HG03095 (cell line): ENCODE measurements around the gene CALB2.

ENCODE experiments used
- ATAC-seq: cut with Tn5 transposase; IDR thresholded peaks from one replicate; pipeline ENCODE4 v1.9.1; 2021; ENCODE audit warnings: moderate library complexity; ENCODE audit not compliant: unreplicated experiment

The CALB2 gene

DNA sequence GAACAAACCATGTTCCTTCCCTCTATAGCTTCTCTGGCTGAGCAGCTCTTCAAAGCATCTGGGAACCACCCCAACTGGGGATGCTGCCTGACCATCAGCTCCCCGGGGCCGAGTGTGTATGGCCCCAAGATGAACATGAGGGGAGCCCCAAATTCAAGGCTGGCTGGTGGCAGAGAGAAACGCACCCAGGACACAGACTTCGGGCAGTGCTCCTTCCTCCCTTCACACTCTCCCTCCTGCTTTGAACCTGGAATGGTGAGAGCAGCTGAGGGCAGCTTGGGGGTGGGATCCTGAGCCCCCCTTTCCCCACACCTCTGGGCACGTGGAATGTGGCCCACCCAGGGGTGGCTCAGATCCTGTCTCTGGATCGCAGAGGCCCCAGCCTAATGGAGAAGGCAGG is 66.1 kb downstream of the CALB2 start:
- ATAC-seq: no peak

GRCh38 chr16:71425746-71426068 is 67.2 kb downstream of the CALB2 start:
- no peak for ATAC-seq

DNA sequence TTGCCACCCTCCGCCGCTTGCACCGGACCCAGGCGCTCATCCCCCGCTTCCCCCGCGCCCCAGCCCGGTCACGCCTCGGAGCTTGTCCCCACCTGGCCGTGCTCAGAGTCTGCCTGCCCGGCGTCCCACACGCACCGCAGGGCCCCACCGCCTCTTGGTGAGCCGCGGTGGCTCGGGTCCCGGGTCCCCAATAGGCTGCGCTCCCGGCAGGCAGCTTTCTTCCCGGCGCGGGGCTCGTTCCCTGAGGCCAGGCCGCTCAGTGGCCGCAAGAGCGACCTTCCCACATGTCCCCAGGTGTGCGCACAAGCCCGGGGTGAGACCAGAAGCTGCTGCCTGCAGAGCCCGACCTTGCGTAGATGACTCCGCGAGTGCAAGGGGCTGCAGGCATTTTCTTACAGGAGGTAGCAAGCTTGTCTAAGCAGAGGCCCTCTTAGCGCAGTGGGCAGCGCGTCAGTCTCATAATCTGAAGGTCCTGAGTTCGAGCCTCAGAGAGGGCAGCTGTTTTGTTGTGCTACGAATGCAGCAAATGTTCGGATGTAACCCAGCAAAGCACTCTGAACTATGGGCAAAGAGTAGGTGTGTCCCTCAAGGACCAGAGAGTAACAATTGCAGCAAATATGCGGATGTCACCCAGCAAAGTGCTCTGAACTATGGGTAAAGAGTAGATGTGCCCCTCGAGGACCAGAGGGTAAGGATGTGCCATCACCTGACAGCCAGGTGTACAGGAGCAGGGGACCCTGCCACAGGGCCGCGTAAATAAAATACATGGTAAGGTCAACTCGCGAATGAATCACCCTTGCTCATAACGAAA is 67.8 kb downstream of the CALB2 start:
- ATAC-seq: no peak

- no peak for ATAC-seq
Measured at GRCh38 chr16:71426880-71427615, 68.5 kb downstream of the CALB2 start.

DNA sequence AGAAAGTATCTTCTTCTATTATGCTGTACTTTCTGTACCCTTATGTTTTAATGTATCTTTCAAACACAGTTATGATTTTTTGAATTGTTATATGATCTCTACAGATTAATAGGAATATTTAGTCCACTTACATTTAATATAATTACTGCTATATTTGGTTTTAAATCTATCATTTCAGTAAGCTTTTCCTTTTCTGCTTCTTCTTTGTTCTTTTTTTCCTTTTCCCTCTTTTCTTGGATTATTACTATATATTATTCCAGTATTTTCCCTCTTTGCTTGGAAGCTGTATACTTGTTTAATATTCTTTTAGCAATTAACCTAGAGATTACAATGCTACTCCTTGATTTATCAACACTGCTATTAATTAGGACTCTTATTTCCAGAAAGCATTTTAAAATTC is 69.9 kb downstream of the CALB2 start:
- no peak for ATAC-seq

DNA sequence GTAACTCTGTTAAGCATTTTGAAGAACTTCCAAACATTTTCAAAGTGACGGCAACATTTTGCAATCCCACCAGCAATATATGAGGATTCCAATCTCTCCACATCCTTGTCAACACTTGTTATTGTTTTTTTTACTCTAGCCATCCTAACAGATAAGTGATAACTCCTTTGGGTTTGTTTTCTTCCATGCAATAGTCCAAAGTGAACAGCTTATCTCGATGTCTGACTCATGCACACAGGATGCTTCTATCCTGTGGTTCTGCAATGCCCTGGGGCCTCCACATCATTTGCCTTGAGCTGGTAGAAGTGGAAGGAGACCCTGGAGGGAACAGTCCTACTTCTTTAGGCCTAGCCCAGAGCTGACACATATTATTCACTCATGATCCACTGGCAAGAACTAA is 70.4 kb downstream of the CALB2 start:
- no peak for ATAC-seq

GRCh38 chr16:71429581-71429980 is 71.1 kb downstream of the CALB2 start:
- ATAC-seq: no peak

GRCh38 chr16:71430744-71431143 is 72.2 kb downstream of the CALB2 start:
- no peak for ATAC-seq

DNA sequence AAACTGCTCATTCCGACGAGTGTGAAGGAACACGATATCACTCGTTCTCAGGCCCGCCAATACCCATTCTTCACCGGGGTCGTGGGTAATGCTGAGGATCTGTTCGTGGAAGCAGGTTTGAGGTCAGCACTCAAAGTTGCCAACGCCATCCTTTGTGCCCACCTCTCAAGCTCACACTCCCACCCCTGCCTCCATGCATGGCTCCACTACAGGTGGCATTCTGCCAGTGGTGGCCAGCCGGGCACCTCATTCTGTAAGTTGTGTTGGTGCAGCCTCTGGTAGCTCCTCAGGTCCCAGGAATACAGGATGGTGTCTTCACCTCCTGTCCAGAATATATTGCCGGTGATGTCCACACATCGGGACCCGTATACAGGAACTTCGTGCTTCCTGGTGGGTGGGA is 72.7 kb downstream of the CALB2 start:
- no peak for ATAC-seq

DNA sequence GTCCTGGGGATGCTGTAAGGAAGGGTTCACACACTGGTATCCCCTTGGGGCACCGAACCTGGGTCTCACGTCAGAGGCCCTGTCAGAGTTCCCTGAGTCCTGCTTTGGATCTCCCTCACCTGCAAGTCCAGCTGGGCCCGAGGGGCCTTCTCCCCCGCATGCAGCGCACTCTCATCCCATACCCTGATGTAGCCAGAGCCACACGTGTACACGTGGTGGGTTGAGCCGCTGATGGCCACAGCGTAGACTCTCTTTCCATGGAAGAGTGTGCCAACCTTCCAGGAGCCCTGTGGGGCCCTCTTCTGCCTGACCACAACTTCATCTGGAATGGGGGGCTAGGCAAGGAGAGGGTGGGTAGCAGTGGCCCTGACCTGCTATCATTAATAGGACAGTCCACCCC is 73.5 kb downstream of the CALB2 start:
- ATAC-seq: no peak

- ATAC-seq: no peak
Measured at GRCh38 chr16:71432906-71433305, 74.4 kb downstream of the CALB2 start.

- no peak for ATAC-seq
Measured at GRCh38 chr16:71436473-71436872, 78.0 kb downstream of the CALB2 start.

GRCh38 chr16:71439523-71439922 is 81.0 kb downstream of the CALB2 start:
- ATAC-seq: no peak
